ENCODE results near the gene HEXIM2.

HEXIM2 gene, protein sequence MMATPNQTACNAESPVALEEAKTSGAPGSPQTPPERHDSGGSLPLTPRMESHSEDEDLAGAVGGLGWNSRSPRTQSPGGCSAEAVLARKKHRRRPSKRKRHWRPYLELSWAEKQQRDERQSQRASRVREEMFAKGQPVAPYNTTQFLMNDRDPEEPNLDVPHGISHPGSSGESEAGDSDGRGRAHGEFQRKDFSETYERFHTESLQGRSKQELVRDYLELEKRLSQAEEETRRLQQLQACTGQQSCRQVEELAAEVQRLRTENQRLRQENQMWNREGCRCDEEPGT

DNA sequence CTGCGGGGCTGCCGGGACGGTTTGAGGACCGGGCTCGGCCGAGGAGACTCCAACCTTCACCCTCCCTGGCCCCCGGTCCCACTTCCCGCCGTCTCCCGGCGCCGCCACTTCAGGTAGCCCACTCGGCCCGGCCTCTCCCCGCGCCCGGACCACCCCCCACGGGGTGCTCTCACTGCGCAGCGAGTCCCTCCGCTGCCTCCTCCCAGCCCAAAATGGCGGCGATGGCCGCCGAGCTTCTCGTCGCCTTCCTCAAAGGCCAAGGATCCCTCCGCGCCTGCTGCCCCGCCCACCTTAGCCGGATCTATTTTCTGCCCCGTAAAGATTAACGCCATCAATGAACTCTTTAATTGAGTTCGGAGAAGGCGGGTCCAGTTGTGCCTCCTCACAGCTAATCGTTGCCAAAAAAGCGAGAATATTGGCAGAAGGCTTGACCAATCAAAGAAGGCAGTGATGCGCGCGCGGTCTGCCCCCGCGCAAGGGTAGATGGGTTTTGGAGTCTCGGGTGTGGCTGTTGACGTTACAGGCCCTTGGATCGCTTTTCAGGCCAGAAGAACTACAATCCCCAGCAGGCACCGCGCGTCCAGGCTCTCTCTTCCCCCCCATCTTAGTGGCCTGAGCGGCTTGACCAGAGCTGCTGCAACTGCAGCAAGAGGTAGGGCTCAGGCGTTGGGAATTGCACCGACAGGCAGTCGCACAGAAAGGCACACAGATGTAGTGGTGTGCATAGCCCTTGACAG lies at the start of gene HEXIM2:
Gene HEXIM2 (plus strand): TSS at position 588 of the 737 bp plus-strand sequence. CDS start 919 bp downstream, outside the sequence.
- H3K27ac ChIP-seq, result peak within 1 kb of the TSS; percentile 100
- TF ChIP-seq, protein P1, sequence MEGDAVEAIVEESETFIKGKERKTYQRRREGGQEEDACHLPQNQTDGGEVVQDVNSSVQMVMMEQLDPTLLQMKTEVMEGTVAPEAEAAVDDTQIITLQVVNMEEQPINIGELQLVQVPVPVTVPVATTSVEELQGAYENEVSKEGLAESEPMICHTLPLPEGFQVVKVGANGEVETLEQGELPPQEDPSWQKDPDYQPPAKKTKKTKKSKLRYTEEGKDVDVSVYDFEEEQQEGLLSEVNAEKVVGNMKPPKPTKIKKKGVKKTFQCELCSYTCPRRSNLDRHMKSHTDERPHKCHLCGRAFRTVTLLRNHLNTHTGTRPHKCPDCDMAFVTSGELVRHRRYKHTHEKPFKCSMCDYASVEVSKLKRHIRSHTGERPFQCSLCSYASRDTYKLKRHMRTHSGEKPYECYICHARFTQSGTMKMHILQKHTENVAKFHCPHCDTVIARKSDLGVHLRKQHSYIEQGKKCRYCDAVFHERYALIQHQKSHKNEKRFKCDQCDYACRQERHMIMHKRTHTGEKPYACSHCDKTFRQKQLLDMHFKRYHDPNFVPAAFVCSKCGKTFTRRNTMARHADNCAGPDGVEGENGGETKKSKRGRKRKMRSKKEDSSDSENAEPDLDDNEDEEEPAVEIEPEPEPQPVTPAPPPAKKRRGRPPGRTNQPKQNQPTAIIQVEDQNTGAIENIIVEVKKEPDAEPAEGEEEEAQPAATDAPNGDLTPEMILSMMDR (conservative IDR thresholded peaks at IDR 0.05), result no peak

DNA sequence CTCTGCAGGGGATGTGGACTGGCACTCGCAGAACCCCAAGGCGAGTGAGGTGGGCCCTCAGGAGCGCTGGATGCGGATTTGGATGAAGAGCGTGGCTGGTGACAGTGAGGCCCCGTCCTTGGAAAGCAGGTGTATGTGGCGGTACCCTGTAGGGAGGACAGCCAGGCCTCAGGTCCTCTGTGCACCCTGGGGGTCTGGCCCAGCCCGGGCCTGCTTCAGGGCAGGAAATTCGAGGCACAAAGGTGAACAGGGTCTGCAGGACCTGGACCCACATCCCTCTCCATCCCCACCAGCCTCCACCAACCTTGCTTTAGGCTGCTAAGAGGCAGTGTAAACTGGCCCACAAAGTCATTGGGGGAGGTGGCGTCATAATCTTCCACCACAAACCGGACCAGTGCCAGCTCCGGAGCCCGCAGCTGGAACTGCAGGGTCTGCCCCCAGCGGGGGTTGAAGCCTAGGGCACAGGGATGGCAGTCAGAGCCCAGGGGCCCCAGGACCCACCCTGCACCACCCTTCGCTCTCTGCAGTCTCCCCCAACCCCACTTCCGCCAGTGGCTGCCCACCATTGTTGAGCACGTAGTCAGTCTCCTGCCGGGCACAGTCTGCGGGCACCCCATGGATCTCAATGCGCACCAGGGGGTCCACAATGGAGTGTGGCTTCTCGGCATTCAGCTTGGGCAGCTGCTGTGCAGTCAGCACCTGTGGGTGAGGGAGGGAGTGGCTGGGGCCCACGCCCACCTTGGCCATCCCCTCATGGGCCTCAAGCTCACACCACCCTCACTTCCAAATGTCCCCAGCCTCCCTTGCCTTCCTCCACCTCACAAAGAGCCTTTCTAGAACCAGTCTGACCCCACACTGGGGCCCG lies 48.9 kb upstream of the HEXIM2 start:
- TF ChIP-seq, protein P1 (conservative IDR thresholded peaks at IDR 0.05), result no peak
- H3K27ac ChIP-seq, result no peak overlapping the region

DNA sequence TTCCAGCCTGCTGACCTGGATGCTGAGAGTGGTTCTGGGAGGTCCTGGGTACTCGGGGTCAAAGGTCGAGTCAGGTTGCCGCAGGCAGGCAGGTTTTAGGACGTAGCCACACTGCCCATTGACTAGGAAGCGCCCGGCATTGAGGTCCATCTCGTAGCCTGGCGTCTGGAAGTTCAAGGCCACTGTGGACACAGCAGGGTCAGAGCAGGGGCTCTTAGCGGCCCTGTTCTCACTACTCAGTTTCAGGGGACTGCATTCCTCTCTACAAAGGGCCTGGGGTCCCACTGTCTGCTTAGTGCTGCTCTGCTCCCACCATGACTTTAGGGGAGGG lies 48.3 kb upstream of the HEXIM2 start:
- TF ChIP-seq, protein P1 (conservative IDR thresholded peaks at IDR 0.05), result no peak
- no peak overlapping the region for H3K27ac ChIP-seq

DNA sequence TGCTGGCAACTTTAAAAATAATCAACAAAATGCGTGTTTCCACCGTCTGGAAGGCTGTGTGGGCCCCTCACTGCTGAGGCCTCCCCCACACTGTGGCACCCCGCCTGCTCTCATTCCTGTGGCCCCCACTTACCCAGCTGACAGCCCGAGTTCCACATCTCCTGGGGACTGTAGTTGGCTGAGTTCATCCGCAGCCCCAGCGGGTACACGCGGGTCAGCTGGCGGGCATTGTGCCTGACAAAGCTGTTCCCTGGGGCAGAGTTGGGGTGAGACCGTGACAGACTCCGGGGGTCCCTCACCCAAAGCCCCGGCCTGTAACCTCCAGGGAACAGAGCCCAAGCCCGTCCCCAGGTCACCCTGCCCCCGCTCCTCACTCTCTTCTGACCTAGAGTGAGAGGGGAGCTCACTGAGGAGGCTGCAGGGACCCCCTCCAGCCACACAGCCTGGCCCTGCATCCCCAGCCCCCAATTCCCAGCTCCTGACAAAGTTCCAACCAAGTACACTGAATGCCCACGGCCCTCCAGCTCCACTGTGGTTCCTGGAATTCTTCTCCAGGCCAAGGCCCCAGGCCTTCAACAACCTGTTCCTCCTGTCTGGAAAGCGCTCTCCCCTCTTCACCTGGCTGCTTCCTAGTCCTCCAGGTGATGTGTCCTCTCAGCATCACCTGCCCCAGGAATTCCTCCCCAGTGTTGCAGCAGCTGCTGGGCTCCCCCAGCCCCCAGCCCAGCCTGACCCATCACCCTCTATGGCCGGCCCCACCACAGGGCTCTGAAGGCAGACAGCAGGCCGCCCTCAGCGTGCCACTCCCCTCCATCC lies 47.4 kb upstream of the HEXIM2 start:
- TF ChIP-seq, protein P1 (conservative IDR thresholded peaks at IDR 0.05), result no peak
- no peak overlapping the region for H3K27ac ChIP-seq

DNA sequence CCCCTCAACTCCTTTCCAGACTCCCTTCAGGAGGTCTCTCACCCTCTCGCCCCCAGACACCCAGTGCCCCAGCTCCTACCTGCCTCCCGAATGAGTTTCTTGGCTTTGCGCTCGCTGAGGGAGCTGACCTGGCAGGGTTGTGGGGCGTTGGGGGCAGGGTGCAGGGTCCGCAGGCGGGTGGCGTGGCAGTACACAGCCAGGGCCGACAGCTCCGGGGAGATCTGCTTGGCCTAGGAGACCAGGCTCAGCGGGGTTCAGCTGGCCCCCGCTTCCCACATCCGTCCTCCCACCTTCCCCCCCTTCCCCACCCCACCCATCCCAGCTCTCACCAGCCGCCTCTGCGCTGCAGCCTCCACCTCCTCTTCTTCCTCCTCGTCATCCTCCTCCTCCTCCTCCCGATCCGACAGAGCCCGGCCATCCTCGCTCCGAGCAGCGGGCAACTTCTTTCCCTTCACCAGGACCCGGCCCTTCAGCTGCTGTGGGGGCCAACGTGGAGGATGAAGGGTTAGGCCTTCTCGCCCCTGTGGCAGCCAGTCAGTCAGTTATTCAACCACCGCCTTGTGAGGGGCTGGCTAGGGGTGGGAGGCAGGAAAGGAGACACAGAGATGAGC lies 46.6 kb upstream of the HEXIM2 start:
- TF ChIP-seq, protein P1 (conservative IDR thresholded peaks at IDR 0.05), result no peak
- H3K27ac ChIP-seq, result no peak overlapping the region

DNA sequence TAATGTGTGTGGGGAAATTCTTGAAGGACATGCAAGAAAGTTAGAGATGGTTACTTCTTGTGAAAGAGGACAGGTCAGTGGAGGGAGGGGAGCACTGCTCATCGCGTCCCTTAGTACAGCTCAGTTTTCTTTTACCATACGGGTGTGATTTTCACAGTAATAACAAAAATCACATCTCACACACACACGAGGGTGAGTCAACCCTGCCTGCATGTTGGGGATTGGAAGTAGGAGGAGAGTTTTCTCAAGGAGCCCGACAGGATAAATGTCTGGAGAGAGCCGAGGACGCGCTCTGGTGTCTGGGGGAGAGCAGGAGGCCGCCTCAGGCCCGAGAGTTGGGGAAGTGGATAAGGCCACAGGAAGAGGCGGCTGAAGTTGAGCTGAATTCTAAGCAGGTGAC lies 45.8 kb upstream of the HEXIM2 start:
- H3K27ac ChIP-seq, result no peak overlapping the region
- TF ChIP-seq, protein P1 (conservative IDR thresholded peaks at IDR 0.05), result no peak

Measured in VCaP (cell line).